Embryonic facial prominence (tissue), 1 donor: ENCODE measurements around the gene HS6ST2.

ENCODE experiments used
- DNase-seq: peaks from one replicate; pipeline ENCODE4 v3.0.0-alpha.2; 2016; ENCODE audit errors: extremely low spot score

HS6ST2 gene

DNA sequence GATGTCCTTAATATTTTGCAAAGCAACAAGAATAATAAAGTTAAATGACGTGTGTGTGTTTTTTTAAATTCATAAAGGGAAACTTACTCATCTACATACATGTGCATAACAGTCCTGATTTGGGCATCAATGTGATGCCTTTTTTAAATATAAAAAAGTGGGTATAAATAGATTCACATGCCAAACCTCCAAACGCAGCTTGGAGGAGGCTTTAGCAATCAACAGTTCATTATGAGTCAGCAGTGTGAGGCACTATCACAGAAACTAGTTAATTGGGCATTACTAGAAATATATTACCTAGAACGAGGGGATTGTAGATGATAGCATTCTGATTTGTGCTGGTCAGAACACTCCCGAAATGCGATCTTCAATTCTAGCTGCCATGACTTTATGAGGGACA lies 115.1 kb downstream of the HS6ST2 start:
- DNase-seq, result no peak

DNA sequence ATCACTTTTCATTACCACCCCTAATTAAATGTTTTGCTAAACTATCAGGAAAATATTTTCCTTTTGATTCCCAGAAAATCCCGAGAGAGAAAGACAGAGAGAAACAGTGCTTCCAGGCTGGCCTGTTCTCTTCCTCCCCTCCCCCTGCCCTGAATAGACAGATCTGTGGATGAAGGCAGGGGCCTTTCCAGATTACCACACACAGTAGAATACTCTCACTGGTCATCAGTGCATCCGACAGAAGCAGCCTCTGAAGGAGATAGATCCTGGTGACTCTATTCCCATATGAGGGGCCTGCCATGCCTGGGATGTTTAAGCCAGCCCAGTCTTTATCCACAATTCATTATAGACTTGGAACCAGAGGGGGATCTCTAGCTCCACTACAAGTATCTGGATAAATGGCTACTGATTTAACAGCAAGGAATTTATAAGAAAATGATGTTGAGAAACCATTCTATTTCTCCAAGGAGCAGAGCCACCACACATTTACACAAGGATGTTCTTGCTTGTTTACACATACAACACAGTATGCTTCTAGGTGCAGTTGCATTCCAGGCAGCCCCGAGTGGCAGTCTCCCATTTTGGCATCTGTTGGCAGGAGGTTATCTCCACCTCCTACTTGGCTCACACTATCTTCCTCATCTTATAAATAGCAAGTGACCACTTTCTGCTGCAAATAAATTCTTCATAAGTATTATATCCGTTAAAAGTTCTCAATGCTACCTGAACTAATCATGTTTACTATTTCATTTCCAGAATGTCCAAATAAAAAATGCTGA lies 115.8 kb downstream of the HS6ST2 start:
- DNase-seq, result no peak

DNA sequence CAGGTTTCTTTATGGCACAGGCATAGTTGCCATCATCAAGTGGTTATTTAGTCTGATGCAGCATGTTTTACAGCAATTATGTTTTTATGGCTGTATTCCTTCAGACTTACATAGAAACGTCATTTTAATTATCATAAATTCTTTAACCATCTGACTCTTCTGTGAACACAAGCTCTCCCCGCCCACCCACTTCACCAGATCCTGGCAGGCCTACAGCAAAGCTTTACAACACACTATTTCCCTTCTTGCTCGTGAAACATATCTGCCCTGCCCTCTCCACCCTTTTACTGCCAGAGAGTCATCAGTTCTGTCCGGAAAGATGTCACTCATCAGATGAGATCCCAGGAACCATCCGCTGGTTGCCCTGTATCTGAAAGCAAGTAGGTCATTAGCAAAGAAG lies 120.5 kb downstream of the HS6ST2 start:
- DNase-seq, result no peak

DNA sequence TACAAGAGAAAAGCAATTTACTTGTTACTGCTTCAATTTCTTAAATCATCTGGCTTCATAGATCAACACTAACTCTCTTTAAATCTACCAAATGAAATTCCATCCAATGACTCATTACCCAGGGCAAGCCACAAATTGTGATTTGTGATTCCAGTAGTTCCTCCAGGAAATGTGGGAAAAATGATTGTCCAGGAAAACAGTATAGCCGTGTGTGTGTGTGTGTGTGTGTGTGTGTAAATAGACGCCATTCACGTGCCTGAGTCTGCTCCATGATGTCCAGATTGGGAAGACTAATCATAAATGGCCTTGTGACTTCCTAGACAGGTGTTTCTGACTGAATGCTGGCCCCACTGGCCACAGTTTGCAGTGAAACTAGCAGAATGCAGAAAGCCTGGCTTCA lies 121.3 kb downstream of the HS6ST2 start:
- DNase-seq, result no peak

DNA sequence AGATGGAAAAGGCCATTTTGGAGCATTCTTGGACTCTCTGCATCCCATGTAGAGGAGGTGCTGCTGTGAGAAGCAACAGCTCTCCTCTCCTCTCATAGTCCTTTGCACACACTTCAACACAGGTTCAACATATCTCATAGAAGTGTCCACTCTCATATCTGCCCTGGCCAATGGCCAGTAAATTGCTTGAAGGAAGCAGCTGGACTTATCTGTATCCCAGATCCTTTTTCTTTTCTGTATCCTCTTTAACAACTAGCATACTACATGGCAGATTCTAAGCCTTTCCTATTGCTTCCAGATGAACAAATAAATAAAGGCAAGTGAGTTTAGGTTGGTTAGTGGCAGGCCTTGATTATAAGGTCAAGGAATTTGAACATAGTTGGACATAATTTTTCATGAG lies 122.0 kb downstream of the HS6ST2 start:
- no peak for DNase-seq

DNA sequence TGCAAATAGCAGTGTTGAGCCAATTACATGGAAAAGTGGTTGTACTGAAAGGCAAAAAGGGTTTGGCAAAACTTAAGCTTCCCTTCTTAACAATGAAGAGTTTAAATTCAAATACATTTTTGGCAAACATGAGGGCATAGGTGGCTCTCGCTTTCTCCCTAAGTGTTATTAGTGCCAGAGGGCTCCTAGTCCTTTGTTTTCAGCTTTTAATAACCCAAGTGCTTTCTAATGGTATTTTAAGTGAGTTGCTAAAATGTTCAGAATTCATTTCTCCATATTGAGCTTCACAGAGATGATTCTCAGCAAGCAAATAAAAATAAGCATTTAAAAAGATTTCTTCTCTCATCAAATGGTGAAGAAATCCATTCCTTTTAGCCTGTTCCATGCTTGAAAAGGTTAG lies 123.7 kb downstream of the HS6ST2 start:
- no peak for DNase-seq

DNA sequence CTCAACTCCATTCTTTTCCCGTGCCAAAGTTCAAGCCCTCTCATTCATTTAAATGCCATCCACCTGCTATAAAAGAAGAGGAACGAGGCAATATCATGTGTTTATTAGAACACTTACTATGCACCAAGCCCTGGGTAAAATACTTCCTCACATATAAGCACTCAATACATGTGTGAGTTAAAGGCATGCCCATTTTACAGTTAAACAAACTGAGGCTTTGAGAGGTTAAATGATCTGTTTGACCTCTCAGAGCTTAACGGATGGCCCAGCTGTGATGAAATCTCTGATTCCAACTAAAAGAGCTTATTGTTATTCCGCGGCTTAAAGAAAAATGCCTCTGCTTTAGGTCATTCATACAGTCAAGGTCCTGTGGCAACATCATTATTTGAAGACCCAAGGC lies 124.3 kb downstream of the HS6ST2 start:
- no peak for DNase-seq

DNA sequence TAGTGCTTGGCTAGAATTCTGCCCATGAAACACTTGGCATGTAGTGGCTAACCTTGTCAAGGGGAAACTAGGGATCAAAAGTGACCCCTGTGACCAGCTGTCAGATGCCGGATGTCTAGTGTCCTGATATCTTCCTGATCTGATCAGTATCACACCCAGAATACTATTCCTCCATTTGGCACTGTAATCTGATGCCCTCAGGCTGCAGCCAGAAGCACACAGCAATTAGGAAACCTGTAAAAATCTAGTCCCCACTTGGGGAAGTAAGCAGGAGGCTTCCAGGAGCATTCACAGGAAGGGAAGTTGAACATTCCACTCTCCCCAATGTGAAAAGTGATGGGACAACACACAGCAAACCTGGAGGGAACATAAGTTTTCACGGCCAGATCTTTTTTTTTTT lies 125.1 kb downstream of the HS6ST2 start:
- DNase-seq, result no peak

DNA sequence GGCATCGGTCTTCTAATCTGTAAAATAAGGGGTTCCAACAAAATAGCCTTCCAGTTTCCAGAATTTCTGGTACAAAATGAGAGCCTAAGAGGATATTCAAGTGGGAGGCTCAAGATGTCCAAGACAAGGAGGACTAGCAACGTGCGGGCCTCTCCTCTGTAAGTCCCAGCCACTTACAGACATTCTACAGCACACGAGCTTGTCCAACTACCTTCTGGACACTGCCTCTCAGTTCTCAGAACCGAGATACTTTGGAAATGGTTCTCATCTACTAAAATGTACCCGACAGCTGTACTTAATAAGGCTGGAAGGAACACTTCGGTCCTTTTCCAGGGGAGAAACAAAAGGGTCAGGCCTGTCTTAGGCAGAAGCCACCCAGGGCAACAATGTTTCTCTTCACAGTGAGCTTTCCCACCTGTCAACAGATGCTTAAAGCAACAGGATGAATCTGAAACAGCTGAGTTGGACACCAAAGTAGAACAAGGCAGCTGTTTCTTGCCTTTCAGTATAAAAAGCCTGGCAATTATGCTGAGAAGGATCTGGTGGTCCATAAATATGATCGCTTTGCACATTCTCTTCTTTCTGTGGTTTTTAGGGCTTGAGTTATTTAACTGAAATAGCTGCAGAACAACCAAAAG lies 127.0 kb downstream of the HS6ST2 start:
- no peak for DNase-seq

DNA sequence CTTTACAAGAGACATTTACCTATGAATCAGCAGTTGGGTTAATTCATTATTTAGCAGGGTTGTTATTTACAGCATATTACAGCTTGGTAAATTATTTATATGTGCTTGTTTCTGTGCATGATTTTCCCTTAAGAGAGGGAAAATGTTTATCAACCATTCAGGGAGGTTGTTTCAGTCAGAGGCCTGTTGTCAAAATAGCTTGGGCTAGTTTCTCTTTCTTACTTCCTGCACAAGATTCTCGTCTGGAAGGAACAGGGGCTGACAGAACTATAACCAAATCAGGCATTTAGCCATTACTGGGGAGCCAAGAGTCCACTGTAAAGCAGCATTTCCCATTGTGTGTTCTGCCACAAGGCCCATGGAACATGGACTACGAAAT lies 135.8 kb downstream of the HS6ST2 start:
- DNase-seq, result no peak

DNA sequence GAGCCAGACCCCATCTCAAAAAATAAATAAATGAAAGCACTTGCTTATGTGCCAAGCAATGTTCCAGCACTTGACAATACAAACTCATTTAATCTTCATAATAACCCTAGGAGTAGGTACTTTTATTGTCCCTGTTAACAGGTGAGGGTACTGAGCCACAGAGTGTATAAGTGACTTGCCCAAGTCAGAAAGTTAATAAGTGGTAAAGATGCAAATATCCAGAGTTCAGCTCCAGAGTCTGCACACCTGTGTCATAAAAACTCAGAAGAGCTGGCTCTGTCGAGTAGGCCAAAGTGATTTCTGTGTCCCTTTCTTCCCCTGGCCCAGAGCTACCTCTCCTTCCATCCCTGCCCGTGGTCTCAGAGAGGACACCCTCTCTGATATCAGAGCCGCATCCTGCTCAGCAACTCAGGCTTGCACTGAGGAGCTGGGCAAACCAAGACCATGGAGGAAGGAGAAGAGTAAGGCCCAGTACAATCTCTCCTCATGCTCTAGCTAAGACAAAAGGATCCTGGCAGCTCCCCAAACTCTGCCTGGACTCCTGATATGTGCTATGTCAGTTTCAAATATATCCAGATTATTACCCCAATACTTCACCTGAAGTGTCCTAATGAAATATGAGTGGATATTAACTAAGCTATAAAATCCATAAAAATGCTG lies 136.3 kb downstream of the HS6ST2 start:
- DNase-seq, result no peak

DNA sequence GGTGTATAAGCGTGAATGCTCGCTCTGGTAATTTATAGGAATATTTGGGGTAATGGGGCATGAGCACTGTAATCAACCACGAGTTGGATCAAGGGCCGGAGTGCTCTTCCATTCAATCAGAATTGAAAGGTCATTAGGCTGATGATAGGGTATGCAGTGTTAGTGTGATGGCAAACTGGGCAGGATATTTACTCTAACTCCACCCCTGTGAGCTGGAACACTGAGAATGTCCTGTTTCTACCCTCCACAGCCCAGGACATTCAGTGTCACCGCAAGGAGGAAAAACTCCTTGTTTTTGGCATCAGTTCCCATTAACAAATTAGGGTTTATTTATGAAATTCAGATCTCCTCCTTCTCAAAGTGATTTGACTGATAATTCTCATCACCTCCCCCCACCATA lies 137.8 kb downstream of the HS6ST2 start:
- no peak for DNase-seq

DNA sequence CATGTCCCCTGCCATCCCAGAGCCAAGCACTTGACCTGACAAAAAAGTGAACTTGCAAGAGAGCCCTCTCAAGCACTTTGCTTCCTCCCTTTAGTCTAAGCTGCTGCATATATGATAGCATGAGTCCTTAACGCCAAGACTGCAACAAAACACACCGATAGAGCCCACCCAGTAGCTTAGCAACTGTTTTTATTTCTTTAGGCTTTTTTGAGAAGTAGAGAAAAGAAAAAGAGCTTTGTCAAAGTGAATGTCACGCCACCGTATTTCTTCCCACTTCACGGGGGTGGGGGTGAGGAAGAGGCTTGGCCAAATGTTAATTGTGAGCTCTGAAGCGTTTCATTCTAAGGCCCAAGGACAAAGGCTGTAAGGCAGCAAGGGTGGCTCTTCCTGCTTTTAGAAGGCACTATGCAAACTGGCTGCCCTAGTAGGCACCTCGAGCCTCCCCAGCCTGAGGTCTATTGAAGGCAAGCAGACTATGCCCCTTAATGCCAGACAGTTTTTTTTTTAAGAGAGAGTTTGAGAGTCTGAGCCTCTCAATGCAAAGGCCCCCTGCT lies 138.6 kb downstream of the HS6ST2 start:
- no peak for DNase-seq

DNA sequence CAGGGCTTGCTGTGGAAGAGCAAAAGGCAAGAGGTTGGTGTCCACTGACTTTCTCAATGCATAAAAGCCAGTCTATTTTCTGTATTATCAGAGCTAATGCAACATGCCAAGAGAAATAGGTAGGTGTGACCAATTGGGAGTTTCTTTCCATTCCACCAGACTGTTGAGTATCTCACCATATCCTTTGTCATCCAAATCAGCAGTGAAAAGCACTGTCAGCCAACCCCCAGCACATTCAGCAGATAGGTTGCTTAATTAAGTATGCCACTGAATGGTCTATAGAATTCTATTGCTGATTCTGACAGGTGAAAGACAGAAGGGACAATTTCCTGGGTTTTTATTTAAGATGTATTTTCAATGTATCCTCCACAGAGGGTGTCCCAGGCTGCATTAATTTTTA lies 139.8 kb downstream of the HS6ST2 start:
- DNase-seq, result no peak

DNA sequence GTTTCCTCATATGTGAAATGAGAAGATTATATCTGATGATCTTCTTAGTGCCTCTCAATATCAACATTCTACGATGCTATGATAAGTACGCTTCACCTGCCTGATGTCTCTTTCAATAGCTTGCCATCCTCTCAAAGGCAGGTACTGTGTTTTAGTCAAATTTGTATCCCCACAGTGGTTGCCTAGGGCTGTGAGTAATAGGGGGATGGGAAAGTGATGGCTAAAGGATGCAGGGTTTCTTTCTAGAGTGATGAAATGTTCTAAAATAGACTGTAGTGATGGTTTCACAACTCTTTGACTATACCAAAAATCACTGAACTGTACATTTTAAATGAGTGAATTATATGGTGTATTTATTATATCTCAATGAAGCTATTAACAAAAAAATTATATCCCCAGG lies 142.8 kb downstream of the HS6ST2 start:
- DNase-seq, result no peak

DNA sequence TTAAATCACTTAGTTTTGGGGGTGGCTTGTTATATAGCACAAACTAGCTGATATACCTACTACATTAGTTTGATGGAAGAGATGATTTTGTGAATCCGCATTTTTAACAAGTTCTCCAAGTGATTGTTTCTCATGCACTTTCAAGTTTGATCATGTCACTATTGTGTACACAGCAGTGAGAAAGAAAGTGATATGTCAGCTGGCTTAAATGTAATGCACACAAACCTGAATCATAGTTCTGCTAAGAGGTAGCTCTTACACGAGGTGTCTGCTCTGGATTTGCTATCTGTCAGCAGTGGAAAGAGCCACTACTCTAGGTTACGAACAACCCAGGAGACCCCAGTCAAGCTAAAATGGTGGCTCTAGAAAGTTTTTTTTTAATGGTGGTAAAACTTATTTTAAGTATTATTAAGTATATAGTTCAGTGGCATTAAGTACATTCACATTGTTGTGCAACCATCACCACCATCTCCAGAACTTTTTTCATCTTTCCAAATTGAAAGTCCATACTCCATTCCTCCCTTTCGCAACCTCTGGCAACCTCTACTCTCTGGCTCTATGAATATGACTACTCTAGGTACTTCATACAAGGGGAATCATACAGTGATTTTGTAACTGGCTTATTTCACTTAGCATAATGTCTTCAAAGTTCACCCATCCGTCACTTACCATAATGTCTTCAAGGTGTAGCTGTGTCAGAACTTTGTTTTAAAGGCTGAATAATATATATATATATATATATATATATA lies 147.3 kb downstream of the HS6ST2 start:
- no peak for DNase-seq

DNA sequence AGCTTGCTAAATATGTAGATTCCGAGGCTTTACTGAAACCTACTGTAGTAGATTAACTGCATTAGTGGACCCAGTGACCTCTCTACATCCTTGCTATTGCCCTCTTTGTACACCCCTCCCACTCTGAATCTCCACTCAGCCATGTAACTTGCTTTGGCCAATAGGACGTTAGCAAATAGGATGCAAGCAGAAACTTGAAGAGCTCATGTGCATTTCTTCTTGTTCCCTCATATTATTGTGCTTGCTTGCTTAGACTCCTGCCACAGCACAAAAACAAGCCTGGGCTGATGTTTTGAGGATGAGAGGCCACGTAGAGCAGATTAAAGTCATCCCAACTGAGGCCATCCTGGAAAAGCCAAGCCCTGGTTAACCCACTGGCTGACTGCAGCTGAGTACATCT lies 147.9 kb downstream of the HS6ST2 start:
- DNase-seq, result no peak

DNA sequence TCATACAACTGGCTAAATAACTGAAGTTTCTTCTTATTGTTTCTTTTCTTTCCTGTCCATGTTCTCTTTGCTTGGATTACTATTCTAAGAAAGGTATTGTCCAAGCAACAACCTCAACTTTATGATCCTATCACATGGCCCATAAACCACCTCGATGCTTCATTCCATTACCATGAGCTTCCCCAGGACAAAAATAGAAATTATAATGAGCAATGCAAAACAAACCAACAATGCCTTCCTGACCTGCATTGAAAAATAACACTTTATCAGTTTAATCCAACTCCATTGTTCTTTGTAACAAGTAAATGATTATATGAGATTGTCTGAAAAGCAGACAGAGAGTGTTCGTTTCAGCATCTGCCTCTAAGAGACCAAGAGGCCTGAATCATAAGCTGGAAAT lies 148.8 kb downstream of the HS6ST2 start:
- no peak for DNase-seq

DNA sequence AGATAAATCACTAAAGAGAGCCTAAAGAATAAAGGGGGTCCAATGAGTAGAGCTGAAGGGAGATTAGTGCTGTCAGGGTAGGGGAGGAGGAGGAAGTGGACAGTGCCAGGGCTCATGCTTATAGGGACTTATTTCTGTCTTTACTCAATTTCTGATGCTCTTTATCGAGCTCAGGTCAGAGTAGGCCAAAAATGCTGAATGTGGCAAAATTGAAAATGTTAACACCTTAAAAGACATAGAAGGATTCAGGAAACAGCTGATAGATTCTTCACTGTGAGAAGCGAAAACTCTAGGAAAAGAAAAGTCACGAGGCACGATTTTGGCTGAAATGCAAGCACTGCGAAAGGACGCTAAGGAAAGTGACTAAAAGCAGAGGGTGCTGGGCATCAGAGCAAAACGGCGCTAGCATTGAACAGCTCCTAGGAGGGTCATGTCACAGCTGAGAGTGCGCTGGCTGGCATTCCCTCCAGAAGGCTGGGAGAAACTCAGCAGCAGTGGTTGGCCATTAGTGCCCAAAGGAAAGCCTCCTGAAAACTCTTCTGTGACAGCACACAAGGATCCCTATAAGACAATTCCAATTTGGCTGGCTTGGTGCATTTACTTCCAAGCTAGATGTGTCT lies 150.9 kb downstream of the HS6ST2 start:
- DNase-seq, result no peak

DNA sequence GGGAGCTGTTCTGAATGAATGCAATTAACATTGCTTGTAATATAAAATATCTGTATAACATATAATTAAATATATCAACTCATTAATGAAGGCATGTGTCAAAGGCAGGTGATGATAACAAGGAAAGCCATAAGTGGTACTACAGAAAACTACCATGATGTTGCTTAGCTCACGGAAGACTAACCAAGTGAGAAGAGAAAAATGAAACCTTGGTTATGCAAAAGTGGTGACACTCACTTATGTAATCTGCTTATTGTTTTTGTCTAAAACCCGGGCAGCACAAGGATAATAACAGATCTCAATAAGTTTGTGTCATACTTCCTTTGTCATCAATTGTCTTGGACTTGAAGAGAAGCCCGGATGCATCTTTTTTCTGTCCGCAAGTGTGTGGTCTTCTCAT lies 156.4 kb downstream of the HS6ST2 start:
- DNase-seq, result no peak

DNA sequence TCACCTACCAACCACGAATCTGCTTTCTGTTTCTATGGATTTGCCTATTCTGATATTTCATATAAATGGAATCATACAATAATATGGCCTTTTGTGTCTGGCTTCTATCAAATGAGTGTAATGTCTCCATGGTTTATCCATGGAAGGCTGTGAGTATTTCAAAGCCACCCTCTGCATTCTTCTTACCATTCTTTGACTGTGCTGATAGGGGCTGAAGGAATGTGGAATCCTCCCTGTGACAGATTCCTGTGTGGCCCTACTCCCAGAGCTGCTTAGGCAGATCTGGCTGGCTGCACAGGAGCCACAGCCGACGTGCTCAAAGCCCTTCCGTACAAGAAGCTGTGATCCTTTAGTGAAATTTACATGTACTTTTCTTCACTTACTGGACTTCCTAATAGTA lies 163.2 kb downstream of the HS6ST2 start:
- DNase-seq, result no peak

DNA sequence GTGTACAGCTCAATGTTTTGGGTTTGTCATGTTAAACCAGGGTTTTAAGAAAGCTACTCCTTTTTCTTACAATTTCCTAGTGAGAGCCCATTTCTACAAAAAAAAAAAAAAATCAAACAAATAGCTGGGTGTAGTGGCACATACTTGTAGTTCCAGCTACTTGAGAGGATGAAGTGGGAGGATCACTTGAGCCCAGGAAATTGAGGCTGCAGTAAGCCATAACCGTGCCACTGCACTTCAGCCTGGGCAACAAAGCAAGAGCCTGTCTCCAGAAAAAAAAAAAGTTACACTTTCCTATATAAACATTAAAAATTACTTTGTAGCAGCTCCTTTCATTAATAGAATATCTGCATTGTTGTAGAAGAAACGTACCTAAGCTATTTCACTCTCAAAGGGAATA lies 166.7 kb downstream of the HS6ST2 start:
- DNase-seq, result no peak
